Measurements from ENCODE around the gene RBM11. TPM values are rescaled to one million over a fixed set of nuclear protein-coding genes. Genes with fewer than 3 reads are reported as not detected.

RBM11 gene
- total RNA-seq, 2 experiments from 2014 or later: 0.38 to 0.70 TPM

DNA sequence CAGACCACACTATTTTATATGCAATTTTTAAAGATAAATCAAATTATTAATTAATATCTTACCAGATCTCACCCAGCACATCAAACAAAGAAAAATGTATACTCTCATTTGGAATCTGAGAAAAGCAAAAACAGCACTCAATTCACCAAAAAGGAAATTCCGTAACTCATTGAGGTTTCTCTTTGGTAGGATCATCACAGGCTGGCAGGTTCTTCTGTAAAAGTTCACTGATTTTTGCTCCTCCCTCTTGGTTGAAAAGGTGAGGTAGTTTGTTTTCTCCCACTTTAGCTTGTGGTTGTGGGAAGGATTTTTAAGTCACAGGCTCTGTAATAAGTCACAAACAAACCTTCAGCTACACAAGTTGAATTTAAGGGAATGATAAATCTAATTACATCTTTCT is 5.2 kb upstream of the RBM11 start, which contains the start of gene LIPI:
LIPI (minus strand) TSS at position 218 of the 400 bp plus-strand sequence; CDS start at position 108, 110 bp downstream.
- TF ChIP-seq EZH2phosphoT487 (IDR thresholded peaks at IDR 0.05; ENCODE audit: borderline replicate concordance, low read depth, low read length): no peak
- TF ChIP-seq CTCF (conservative IDR thresholded peaks at IDR 0.05; ENCODE audit: low read length): no peak
- intact Hi-C loops (cut with micrococcal nuclease; ENCODE audit: unreplicated experiment): no loop called here
- no TSS peak for BruUV-seq (replicated peaks)
- POLR2A ChIA-PET: no interaction called here
- Histone ChIP-seq H3K4me3 (ENCODE audit: low read depth, low read length, poor library complexity, severe bottlenecking) (no peak within 1 kb of the TSS), H2AFZ (ENCODE audit: low read length) (no peak within 1 kb of the TSS), H3K79me2 (ENCODE audit: insufficient read depth, low read depth, low read length) (no peaks in the 10 kb centered on the region), H3K36me3 (ENCODE audit: insufficient read depth, low read length) (no peaks in the 10 kb centered on the region), H3K9me3 (ENCODE audit: low read length) (no peaks in the 10 kb centered on the region), H3K4me1 (ENCODE audit: insufficient read depth, low read length, poor library complexity, severe bottlenecking) (no peaks in the 10 kb centered on the region), H3K9me2 (ENCODE audit: insufficient read depth, low read length) (no peaks in the 10 kb centered on the region), H4K20me1 (ENCODE audit: insufficient read depth, low read length) (no peaks in the 10 kb centered on the region), H3K27ac (ENCODE audit: low read depth, low read length, poor library complexity, severe bottlenecking) (no peak within 1 kb of the TSS), H3K4me2 (ENCODE audit: low read length) (no peak within 1 kb of the TSS)
- no peak for DNase-seq (ENCODE audit: low spot score)
- CTCF ChIA-PET (ENCODE audit: unreplicated experiment): no interaction called here

GRCh38 chr21:14213164-14213563 is 2.8 kb upstream of the RBM11 start:
- H3K27ac ChIP-seq (ENCODE audit: low read depth, low read length, poor library complexity, severe bottlenecking): no peak overlapping the region
- ChIA-PET POLR2A (no interaction called here), CTCF (ENCODE audit: unreplicated experiment) (no interaction called here)
- no peak overlapping the region for H3K4me3 ChIP-seq (ENCODE audit: low read depth, low read length, poor library complexity, severe bottlenecking)
- no peaks in the 10 kb centered on the region for H4K20me1 ChIP-seq (ENCODE audit: insufficient read depth, low read length)
- BruUV-seq (replicated peaks): no TSS peak
- DNase-seq (ENCODE audit: low spot score): no peak
- intact Hi-C loops (cut with micrococcal nuclease; ENCODE audit: unreplicated experiment): no loop called here
- no peaks in the 10 kb centered on the region for H3K4me1 ChIP-seq (ENCODE audit: insufficient read depth, low read length, poor library complexity, severe bottlenecking)
- no peak for TF ChIP-seq CTCF (conservative IDR thresholded peaks at IDR 0.05; ENCODE audit: low read length)
- TF ChIP-seq EZH2phosphoT487 (IDR thresholded peaks at IDR 0.05; ENCODE audit: borderline replicate concordance, low read depth, low read length): no peak
- H3K9me3 ChIP-seq (ENCODE audit: low read length): no peaks in the 10 kb centered on the region
- no peaks in the 10 kb centered on the region for H3K79me2 ChIP-seq (ENCODE audit: insufficient read depth, low read depth, low read length)
- no peak overlapping the region for H3K4me2 ChIP-seq (ENCODE audit: low read length)
- H2AFZ ChIP-seq (ENCODE audit: low read length): no peak overlapping the region
- H3K9me2 ChIP-seq (ENCODE audit: insufficient read depth, low read length): no peaks in the 10 kb centered on the region
- H3K36me3 ChIP-seq (ENCODE audit: insufficient read depth, low read length): no peaks in the 10 kb centered on the region

- Histone ChIP-seq H4K20me1 (ENCODE audit: insufficient read depth, low read length) (no peaks in the 10 kb centered on the region), H3K4me2 (ENCODE audit: low read length) (no peak overlapping the region), H3K9me2 (ENCODE audit: insufficient read depth, low read length) (no peaks in the 10 kb centered on the region), H3K9me3 (ENCODE audit: low read length) (no peaks in the 10 kb centered on the region), H3K27ac (ENCODE audit: low read depth, low read length, poor library complexity, severe bottlenecking) (no peak overlapping the region), H3K4me3 (ENCODE audit: low read depth, low read length, poor library complexity, severe bottlenecking) (no peak overlapping the region), H3K4me1 (ENCODE audit: insufficient read depth, low read length, poor library complexity, severe bottlenecking) (no peaks in the 10 kb centered on the region), H3K79me2 (ENCODE audit: insufficient read depth, low read depth, low read length) (no peaks in the 10 kb centered on the region), H2AFZ (ENCODE audit: low read length) (no peak overlapping the region), H3K36me3 (ENCODE audit: insufficient read depth, low read length) (no peaks in the 10 kb centered on the region)
- POLR2A ChIA-PET: interaction anchor here (2.0 kb wide), 1 partner anchor 16 kb away, joined by 8 read pairs; no protein-coding TSS in a partner anchor
- TF ChIP-seq EZH2phosphoT487 (IDR thresholded peaks at IDR 0.05; ENCODE audit: borderline replicate concordance, low read depth, low read length) (no peak), CTCF (conservative IDR thresholded peaks at IDR 0.05; ENCODE audit: low read length) (no peak)
- BruUV-seq (replicated peaks): no TSS peak
- no peak for DNase-seq (ENCODE audit: low spot score)
- intact Hi-C loops (cut with micrococcal nuclease; ENCODE audit: unreplicated experiment): no loop called here
- CTCF ChIA-PET (ENCODE audit: unreplicated experiment): no interaction called here
These were observed 7.4 kb downstream of the RBM11 start for GRCh38 chr21:14223365-14223764.
